Coronary artery (tissue), 2 donors: ENCODE results near the gene GALNT18.

ENCODE experiments used
- DNase-seq: peaks from one replicate; pipeline ENCODE4 v3.0.0-alpha.2; 2017; ENCODE audit warnings: low spot score
- H3K27ac ChIP-seq, 2 donors: fragments of 200-600 bp; sonication (generic); one replicate each; pipeline ENCODE4 v1.5.1; 2016 to 2019
- H3K4me3 ChIP-seq: fragments of 200-600 bp; sonication (generic); 2 replicates; pipeline ENCODE4 v1.5.1; 2016; ENCODE audit warnings: mild to moderate bottlenecking, moderate library complexity
- TF ChIP-seq, protein P1 (sequence below): fragments of 200-600 bp; sonication (generic); IDR thresholded peaks from one replicate; pipeline ENCODE4 v1.5.1; 2019; ENCODE audit warnings: antibody characterized with exemption

Gene GALNT18

DNA sequence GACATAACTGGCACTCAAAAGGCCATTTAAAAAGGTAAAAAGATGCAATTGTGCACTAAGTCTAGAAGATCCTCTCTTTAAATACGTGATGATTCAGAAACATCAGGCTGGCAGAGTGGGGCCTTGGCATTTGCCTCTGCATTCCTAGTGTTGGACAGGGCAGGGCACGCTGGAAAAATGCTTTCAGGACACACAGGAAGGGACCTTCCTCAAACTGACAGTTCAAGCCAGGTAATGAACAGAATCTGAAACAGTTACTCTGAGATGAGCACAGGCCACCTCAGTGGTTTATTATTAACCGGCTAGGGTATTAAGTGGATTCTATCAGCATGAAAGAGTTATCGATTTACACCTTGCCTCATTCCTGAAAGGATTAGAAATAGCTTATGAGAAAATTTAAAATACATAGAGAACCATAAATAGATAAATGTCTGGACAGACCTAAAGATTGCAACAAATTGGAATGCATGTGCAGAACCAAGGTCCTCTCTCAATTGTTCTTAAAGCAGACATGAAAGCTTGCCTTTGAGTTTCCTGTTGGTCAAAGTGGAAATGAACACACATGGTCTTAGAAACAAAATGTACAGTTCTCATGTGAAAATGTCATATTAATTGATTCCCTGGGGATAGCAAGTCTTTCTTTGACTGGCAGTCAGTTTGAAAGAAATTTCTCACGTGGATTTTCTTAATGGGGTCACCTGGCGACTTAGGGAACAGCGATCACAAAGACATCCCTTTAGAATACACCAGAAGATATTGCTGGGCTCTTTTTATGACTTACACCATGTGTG, 247.3 kb downstream of the GALNT18 start:
- DNase-seq = no peak
- Histone ChIP-seq H3K4me3 (no peak overlapping the region), H3K27ac (no peak overlapping the region)
- TF ChIP-seq, protein P1, sequence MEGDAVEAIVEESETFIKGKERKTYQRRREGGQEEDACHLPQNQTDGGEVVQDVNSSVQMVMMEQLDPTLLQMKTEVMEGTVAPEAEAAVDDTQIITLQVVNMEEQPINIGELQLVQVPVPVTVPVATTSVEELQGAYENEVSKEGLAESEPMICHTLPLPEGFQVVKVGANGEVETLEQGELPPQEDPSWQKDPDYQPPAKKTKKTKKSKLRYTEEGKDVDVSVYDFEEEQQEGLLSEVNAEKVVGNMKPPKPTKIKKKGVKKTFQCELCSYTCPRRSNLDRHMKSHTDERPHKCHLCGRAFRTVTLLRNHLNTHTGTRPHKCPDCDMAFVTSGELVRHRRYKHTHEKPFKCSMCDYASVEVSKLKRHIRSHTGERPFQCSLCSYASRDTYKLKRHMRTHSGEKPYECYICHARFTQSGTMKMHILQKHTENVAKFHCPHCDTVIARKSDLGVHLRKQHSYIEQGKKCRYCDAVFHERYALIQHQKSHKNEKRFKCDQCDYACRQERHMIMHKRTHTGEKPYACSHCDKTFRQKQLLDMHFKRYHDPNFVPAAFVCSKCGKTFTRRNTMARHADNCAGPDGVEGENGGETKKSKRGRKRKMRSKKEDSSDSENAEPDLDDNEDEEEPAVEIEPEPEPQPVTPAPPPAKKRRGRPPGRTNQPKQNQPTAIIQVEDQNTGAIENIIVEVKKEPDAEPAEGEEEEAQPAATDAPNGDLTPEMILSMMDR = no peak

DNA sequence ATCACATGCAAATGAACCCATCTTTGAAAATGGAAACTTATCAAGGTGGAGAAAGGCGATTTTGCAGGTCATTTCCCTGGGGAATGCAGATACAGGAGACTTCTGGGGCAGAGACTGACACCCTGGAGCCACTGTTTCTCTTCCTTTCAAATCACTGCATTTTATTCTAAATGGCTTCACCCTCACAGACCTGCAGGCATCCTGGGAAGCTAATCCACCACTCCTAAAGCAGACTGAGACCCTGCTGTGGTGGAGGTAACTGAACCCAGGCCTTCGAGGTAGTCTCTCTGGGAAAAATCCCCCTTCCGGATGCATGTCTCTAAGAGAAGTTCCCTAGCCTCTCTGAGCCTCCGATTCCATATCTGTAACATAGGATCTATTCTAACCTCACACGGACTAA, 247.9 kb downstream of the GALNT18 start:
- TF ChIP-seq, protein P1 = no peak
- no peak for DNase-seq
- no peak overlapping the region for H3K27ac ChIP-seq
- H3K4me3 ChIP-seq = no peak overlapping the region

DNA sequence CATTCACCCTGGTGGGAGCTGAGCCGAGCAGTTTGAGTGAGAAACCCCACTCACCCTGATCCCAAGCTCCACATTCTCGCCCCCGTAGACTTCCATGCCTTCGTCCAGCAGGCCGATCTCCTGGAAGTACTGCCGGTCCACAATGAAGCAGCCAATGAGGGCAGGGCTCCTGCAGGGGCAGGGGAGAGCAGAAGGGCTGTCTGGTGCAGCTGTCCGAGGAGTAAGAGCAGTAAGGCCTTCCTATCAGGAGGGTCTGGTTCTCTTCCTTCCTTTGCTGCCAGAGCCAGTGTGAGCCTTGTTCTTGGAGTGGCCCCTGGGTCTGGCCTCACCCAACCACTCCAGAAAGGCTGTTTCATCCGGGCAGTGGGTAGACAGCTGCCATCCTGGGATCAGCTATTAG, 249.3 kb downstream of the GALNT18 start:
- no peak for DNase-seq
- TF ChIP-seq, protein P1 = no peak
- H3K27ac ChIP-seq = no peak overlapping the region
- H3K4me3 ChIP-seq = no peak overlapping the region

DNA sequence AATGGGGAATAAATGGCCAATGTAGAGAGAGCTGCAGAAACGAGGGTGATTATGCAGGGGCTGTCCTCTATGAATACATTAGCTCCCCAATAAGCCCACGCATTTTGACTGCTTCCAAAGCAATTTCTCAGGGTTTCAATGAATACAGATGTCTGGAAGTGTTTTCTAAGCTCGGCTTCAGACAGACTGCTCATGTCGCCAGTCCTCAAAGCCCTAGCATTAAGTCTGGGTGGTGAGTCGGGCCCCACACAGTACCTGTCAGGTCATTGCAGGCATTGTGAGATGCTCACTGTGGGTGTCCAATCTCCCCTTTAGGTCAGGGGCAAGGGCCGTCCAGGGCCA, 250.9 kb downstream of the GALNT18 start:
- H3K27ac ChIP-seq = peak overlapping the region in 1 of 2 donors; percentile 24
- TF ChIP-seq, protein P1 = no peak
- no peak for DNase-seq
- no peak overlapping the region for H3K4me3 ChIP-seq

DNA sequence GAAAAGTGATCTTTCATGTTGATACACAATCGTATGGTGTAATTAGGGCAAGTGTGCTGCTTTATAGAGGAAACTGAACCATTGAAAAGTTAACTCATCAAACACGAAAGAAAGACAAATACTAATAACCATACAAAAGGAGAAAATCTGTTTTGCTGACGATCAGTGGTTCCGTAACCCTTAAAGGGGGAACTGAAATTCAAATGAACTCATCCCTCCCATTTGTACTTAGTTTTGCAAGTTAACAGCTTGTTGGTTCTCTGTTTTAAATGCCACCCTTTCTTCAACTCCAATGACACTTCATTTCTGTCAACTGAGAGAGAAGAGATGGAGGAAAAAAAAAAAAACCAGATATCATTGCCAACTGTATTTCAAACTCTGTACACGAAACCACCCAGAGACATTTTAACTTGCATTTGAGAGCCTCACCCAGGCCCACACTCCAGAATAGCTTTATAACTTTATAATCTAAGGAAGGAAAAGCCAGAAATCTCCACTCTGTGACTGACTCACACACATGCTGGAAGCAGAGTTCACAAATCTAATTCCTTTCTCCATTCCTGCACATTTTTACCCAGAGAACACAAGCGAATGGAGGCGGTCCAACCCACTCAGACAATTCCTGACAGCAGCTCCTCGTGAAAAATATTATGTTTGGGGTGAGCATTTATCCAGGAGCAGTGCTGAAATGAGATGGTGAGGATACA, 251.4 kb downstream of the GALNT18 start:
- TF ChIP-seq, protein P1 = no peak
- Histone ChIP-seq H3K4me3 (no peak overlapping the region), H3K27ac (peak overlapping the region in 1 of 2 donors; percentile 24)
- DNase-seq = no peak

DNA sequence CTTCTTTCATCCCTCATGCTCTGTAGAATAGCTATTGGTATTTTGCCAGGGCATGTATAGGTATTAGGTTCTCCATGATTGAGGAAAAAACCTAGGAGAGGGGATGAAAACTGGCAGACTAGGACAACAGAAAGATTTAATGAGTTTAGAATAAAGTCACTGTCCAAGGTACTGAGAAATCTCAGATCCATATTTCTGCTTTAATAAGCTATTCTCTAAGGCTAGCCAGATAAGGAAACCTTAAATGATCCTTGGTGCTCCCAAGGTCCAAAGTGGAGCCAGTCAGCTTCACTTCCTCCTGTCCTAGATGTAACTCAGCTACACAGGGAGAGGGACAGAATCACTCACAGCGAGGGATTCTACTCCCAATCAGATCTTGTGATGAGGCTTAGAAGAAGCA, 255.0 kb downstream of the GALNT18 start:
- DNase-seq = no peak
- no peak overlapping the region for H3K27ac ChIP-seq
- TF ChIP-seq, protein P1 = no peak
- no peak overlapping the region for H3K4me3 ChIP-seq

DNA sequence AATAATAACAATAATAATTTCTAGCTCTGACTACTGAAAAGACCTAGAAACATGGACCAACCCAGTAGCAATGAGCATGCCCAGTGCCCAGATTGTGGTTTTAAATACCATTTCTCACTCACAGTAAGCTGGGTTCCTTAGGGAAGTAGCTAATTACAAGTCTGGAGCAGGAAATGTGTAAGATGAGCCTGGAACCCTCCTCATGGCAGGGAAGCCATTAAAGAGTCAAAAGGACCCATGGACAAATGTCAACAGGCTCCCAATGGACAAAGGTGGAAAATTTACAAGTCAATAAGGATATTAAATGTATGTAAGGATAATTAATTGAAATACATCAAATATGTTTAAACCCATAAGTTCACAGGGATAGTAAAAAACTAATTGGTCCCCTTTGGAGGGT, 258.1 kb downstream of the GALNT18 start:
- no peak overlapping the region for H3K4me3 ChIP-seq
- H3K27ac ChIP-seq = no peak overlapping the region
- DNase-seq = no peak
- TF ChIP-seq, protein P1 = no peak
